H9 (cell line): ENCODE data around the gene BHLHE23. TPM values are rescaled to one million over a fixed set of nuclear protein-coding genes. Genes with fewer than 3 reads are reported as not detected.

Experiments
- DNase-seq: peaks from one replicate; pipeline ENCODE4 v3.0.0-alpha.2; 2017
- H2AFZ ChIP-seq: one replicate; pipeline ENCODE4 v1.6.1; 2013; ENCODE audit warnings: mild to moderate bottlenecking, low read length, control low read depth, moderate library complexity
- H2AK5ac ChIP-seq: 2 replicates; pipeline ENCODE4 v1.6.1; 2013; ENCODE audit warnings: low read length, control low read depth, mixed read lengths; ENCODE audit not compliant: insufficient read length
- H2BK120ac ChIP-seq: one replicate; pipeline ENCODE4 v1.6.1; 2013; ENCODE audit warnings: low read depth, mild to moderate bottlenecking, low read length, control low read depth, inconsistent platforms; ENCODE audit not compliant: poor library complexity, severe bottlenecking
- H2BK12ac ChIP-seq: 2 replicates; pipeline ENCODE4 v1.6.1; 2013; ENCODE audit warnings: low read length, control low read depth, mixed read lengths, low read depth; ENCODE audit not compliant: insufficient read length
- H2BK15ac ChIP-seq: 2 replicates; pipeline ENCODE4 v1.6.1; 2013; ENCODE audit warnings: low read depth, low read length, control low read depth
- H2BK20ac ChIP-seq: one replicate; pipeline ENCODE4 v1.6.1; 2013; ENCODE audit warnings: low read depth, mild to moderate bottlenecking, low read length, control low read depth, inconsistent platforms; ENCODE audit not compliant: poor library complexity, severe bottlenecking
- H2BK5ac ChIP-seq: 2 replicates; pipeline ENCODE4 v1.6.1; 2013; ENCODE audit warnings: low read length, control low read depth, mixed read lengths; ENCODE audit not compliant: insufficient read length
- H3K14ac ChIP-seq: 2 replicates; pipeline ENCODE4 v1.6.1; 2013; ENCODE audit warnings: low read length, control low read depth; ENCODE audit not compliant: insufficient read depth
- H3K18ac ChIP-seq: 2 replicates; pipeline ENCODE4 v1.6.1; 2013; ENCODE audit warnings: low read depth, mild to moderate bottlenecking, mixed read lengths, low read length, control low read depth; ENCODE audit not compliant: insufficient read length
- H3K23ac ChIP-seq: 2 replicates; pipeline ENCODE4 v1.6.1; 2013; ENCODE audit warnings: low read length, control low read depth, mixed read lengths, low read depth; ENCODE audit not compliant: insufficient read length
- H3K23me2 ChIP-seq: 2 replicates; pipeline ENCODE4 v1.6.1; 2013; ENCODE audit warnings: low read depth, mild to moderate bottlenecking, mixed read lengths, low read length, control low read depth; ENCODE audit not compliant: insufficient read length, poor library complexity, severe bottlenecking
- H3K27ac ChIP-seq: 2 replicates; pipeline ENCODE4 v1.5.1; 2013; ENCODE audit warnings: low read length, control low read depth, mixed read lengths, low read depth; ENCODE audit not compliant: insufficient read length
- H3K27me3 ChIP-seq: 2 replicates; pipeline ENCODE4 v1.6.1; 2013; ENCODE audit warnings: low read length, control low read depth, inconsistent platforms; ENCODE audit not compliant: insufficient read depth
- H3K4ac ChIP-seq: 2 replicates; pipeline ENCODE4 v1.6.1; 2013; ENCODE audit warnings: low read depth, mild to moderate bottlenecking, control low read depth, inconsistent platforms, low read length, moderate library complexity
- H3K4me1 ChIP-seq: 2 replicates; pipeline ENCODE4 v1.6.1; 2013; ENCODE audit warnings: low read length, control low read depth, inconsistent platforms; ENCODE audit not compliant: insufficient read depth
- H3K4me2 ChIP-seq: 2 replicates; pipeline ENCODE4 v1.6.1; 2013; ENCODE audit warnings: low read length, control low read depth, mixed read lengths; ENCODE audit not compliant: insufficient read length, insufficient read depth
- H3K56ac ChIP-seq: 2 replicates; pipeline ENCODE4 v1.6.1; 2013; ENCODE audit warnings: low read depth, mild to moderate bottlenecking, mixed read lengths, low read length, control low read depth; ENCODE audit not compliant: insufficient read length
- H3K79me1 ChIP-seq: 2 replicates; pipeline ENCODE4 v1.6.1; 2013; ENCODE audit warnings: low read depth, mild to moderate bottlenecking, moderate library complexity, low read length, control low read depth, inconsistent platforms; ENCODE audit not compliant: insufficient read depth, poor library complexity, severe bottlenecking
- H3K79me2 ChIP-seq: 2 replicates; pipeline ENCODE4 v1.6.1; 2013; ENCODE audit warnings: low read length, control low read depth, inconsistent platforms; ENCODE audit not compliant: insufficient read depth
- H3K9ac ChIP-seq: 2 replicates; pipeline ENCODE4 v1.6.1; 2013; ENCODE audit warnings: low read length, control low read depth, mixed read lengths; ENCODE audit not compliant: insufficient read length; ENCODE audit errors: extremely low read depth
- H3K9me3 ChIP-seq: one replicate; pipeline ENCODE4 v1.6.1; 2013; ENCODE audit warnings: low read depth, low read length, inconsistent platforms; ENCODE audit not compliant: control insufficient read depth
- H3T11ph ChIP-seq: one replicate; pipeline ENCODE4 v1.6.1; 2013; ENCODE audit warnings: mild to moderate bottlenecking, low read length, control low read depth, inconsistent platforms
- H4K20me1 ChIP-seq: one replicate; pipeline ENCODE4 v1.6.1; 2013; ENCODE audit not compliant: control insufficient read depth, insufficient read length, insufficient read depth
- H4K5ac ChIP-seq: 2 replicates; pipeline ENCODE4 v1.6.1; 2013; ENCODE audit warnings: low read depth, mild to moderate bottlenecking, mixed read lengths, low read length, control low read depth; ENCODE audit not compliant: insufficient read length
- H4K8ac ChIP-seq: replicated peaks from 2 replicates; pipeline ENCODE4 v1.6.1; 2013; ENCODE audit warnings: low read length, control low read depth, mixed read lengths, low read depth; ENCODE audit not compliant: insufficient read length
- H4K91ac ChIP-seq: 2 replicates; pipeline ENCODE4 v1.6.1; 2013; ENCODE audit warnings: low read depth, mild to moderate bottlenecking, moderate library complexity, mixed read lengths, low read length, control low read depth; ENCODE audit not compliant: insufficient read length
- H3K27ac Mint-ChIP-seq, 3 experiments: 2 replicates in 2 of 3; 3 replicates in 1 of 3; pipeline ENCODE4 v1.8.0; 2020 to 2021; ENCODE audit warnings: mixed read lengths in 3 of 3, mild to moderate bottlenecking in 1 of 3, moderate library complexity in 1 of 3
- H3K27me3 Mint-ChIP-seq: 2 replicates; pipeline ENCODE4 v1.8.0; 2021; ENCODE audit warnings: low read depth, mild to moderate bottlenecking, moderate library complexity, mixed read lengths
- H3K36me3 Mint-ChIP-seq, 3 experiments: 2 replicates in 2 of 3; 3 replicates in 1 of 3; pipeline ENCODE4 v1.8.0; 2020 to 2021; ENCODE audit warnings: low read depth in 3 of 3, mixed read lengths in 3 of 3; ENCODE audit not compliant: insufficient read depth in 1 of 3
- H3K4me1 Mint-ChIP-seq, 2 experiments: 2 replicates each; pipeline ENCODE4 v1.8.0; 2020; ENCODE audit warnings: mixed read lengths in 2 of 2
- H3K4me3 Mint-ChIP-seq, 2 experiments: 2 replicates in 1 of 2; 3 replicates in 1 of 2; pipeline ENCODE4 v1.8.0; 2020 to 2021; ENCODE audit warnings: mild to moderate bottlenecking in 2 of 2, mixed read lengths in 2 of 2, moderate library complexity in 1 of 2
- H3K9me3 Mint-ChIP-seq, 2 experiments: 2 replicates in 1 of 2; 3 replicates in 1 of 2; pipeline ENCODE4 v1.8.0; 2020; ENCODE audit warnings: mild to moderate bottlenecking in 2 of 2, mixed read lengths in 2 of 2, moderate library complexity in 1 of 2
- WGBS: extraction: QIAGEN DNeasy Blood & Tissue Kit; methylation state at CpG from one replicate; pipeline ENCODE4 v1.1.7; 2013; ENCODE audit warnings: missing lambda C conversion rate, low lambda C conversion rate, mixed read lengths; ENCODE audit not compliant: insufficient read length; ENCODE audit errors: extremely low coverage; 5-methylcytosine and 5-hydroxymethylcytosine counted together
- total RNA-seq: library from RNA; stranded (reverse); gene quantifications from 2 replicates; pipeline ENCODE4 v1.2.1, GENCODE V29; 2021
- TF ChIP-seq, protein P1 (sequence below): fragments of 200-600 bp; sonication (generic); conservative IDR thresholded peaks from 3 replicates; pipeline ENCODE4 v1.8.0; 2021; ENCODE audit warnings: antibody characterized with exemption, mild to moderate bottlenecking

Gene BHLHE23
- total RNA-seq, 1 experiment from 2014 or later, result 0.35 TPM

DNA sequence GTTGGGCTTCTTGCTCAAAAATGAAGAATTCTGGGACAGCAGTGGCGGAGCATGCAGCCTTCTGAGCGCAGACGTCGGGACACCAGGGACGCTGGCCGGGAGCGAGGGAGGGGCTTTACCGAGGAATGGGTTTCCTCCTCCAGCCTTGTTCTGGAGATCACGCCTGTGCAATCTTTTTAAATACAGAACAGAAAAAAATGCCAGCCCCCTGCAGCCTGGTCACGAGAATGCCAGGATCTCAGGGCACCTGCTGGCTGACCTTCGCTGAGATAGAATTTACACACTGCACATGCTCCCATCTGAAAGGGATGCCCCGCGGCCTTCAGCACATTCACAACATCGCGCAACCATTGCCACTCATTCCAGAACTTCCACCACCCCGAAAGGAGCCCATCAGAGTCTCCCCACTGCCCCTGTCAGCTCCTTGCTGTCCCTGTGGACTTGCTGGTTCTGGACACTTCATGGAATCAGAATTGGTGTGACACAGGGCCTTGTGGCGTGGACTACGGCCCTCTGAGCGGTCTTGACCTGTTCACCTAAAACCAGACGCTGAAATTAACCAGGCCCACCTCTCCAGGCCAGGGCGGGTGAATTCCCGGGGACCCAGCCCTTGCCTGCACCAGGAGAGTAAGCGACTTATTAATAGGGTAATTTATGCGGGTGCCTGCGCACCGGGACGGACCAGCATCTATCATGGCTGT, 20.6 kb upstream of the BHLHE23 start:
- H4K5ac ChIP-seq, result no peak overlapping the region
- no peak overlapping the region for H4K8ac ChIP-seq
- no peaks in the 10 kb centered on the region for H3K9me3 Mint-ChIP-seq
- peaks cover 19 to 34% of the 10 kb centered on the region in 2 experiments for H3K4me1 Mint-ChIP-seq
- no peaks in the 10 kb centered on the region for H3K9me3 ChIP-seq
- H3K27ac ChIP-seq, result no peak overlapping the region
- H3K27me3 ChIP-seq, result no peaks in the 10 kb centered on the region; the same call in 1 of the 2 replicates
- DNase-seq, result no peak
- no peaks in the 10 kb centered on the region for H4K20me1 ChIP-seq
- H3K9ac ChIP-seq, result no peak overlapping the region
- H3K4me2 ChIP-seq, result peak overlapping the region; percentile 49
- peak overlapping the region in 1 of 2 experiments; percentile 73; a peak in 3 of 5 replicates for H3K4me3 Mint-ChIP-seq
- H2BK15ac ChIP-seq, result no peak overlapping the region
- H3K79me2 ChIP-seq, result no peaks in the 10 kb centered on the region
- H2AK5ac ChIP-seq, result no peak overlapping the region
- no peaks in the 10 kb centered on the region for H3K36me3 Mint-ChIP-seq
- no peak overlapping the region for H3T11ph ChIP-seq
- no peak overlapping the region for H2BK20ac ChIP-seq
- WGBS, result no CpG with 5 or more reads among the region's 27 CpGs
- no peak overlapping the region for H2BK5ac ChIP-seq
- H3K79me1 ChIP-seq, result no peaks in the 10 kb centered on the region
- no peak overlapping the region for H2BK12ac ChIP-seq
- H4K91ac ChIP-seq, result no peak overlapping the region
- H3K56ac ChIP-seq, result no peak overlapping the region
- H3K14ac ChIP-seq, result no peak overlapping the region
- H3K23ac ChIP-seq, result no peak overlapping the region
- H2AFZ ChIP-seq, result no peak overlapping the region
- H3K23me2 ChIP-seq, result peaks cover 4% of the 10 kb centered on the region
- H3K18ac ChIP-seq, result no peak overlapping the region
- H2BK120ac ChIP-seq, result no peak overlapping the region
- peaks cover 1% of the 10 kb centered on the region; the same call in 1 of the 2 replicates for H3K4me1 ChIP-seq
- TF ChIP-seq, protein P1, sequence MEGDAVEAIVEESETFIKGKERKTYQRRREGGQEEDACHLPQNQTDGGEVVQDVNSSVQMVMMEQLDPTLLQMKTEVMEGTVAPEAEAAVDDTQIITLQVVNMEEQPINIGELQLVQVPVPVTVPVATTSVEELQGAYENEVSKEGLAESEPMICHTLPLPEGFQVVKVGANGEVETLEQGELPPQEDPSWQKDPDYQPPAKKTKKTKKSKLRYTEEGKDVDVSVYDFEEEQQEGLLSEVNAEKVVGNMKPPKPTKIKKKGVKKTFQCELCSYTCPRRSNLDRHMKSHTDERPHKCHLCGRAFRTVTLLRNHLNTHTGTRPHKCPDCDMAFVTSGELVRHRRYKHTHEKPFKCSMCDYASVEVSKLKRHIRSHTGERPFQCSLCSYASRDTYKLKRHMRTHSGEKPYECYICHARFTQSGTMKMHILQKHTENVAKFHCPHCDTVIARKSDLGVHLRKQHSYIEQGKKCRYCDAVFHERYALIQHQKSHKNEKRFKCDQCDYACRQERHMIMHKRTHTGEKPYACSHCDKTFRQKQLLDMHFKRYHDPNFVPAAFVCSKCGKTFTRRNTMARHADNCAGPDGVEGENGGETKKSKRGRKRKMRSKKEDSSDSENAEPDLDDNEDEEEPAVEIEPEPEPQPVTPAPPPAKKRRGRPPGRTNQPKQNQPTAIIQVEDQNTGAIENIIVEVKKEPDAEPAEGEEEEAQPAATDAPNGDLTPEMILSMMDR, result no peak
- no peak overlapping the region for H3K4ac ChIP-seq
- peaks cover 14% of the 10 kb centered on the region for H3K27me3 Mint-ChIP-seq
- H3K27ac Mint-ChIP-seq, result peak overlapping the region in 1 of 3 experiments; percentile 8; a peak in 2 of 7 replicates
